Left kidney (tissue), 1 donor: ENCODE measurements around the gene SIAE. TPM values are rescaled to one million over a fixed set of nuclear protein-coding genes. Genes with fewer than 3 reads are reported as not detected.

Source experiments
- polyA plus RNA-seq: library from polyadenylated mRNA; unstranded; fragments of 120-200 nt; gene quantifications from one replicate; pipeline ENCODE4 v1.2.1, GENCODE V29; 2013; ENCODE audit not compliant: insufficient read length

SIAE gene
- polyA plus RNA-seq, 1 donor: 31.5 TPM

Other genes with a start within 250 kb of the SIAE start
- not detected for gene OR8B4, start 248.9 kb downstream of the SIAE start, polyA plus RNA-seq
- not detected for gene OR8B8, start 228.0 kb downstream of the SIAE start, polyA plus RNA-seq
- gene OR8B12, start 130.1 kb downstream of the SIAE start, polyA plus RNA-seq: not detected
- 0.05 TPM for gene OR8A1, start 103.7 kb downstream of the SIAE start, polyA plus RNA-seq
- not detected for gene PANX3, start 62.3 kb downstream of the SIAE start, polyA plus RNA-seq
- gene TBRG1, start 50.9 kb downstream of the SIAE start, polyA plus RNA-seq: 38.8 TPM
- gene SPA17, start 165 bp upstream of the SIAE start, polyA plus RNA-seq: 25.3 TPM
- 13.6 TPM for gene NRGN, start 66.2 kb upstream of the SIAE start, polyA plus RNA-seq
- 8.5 TPM for gene VSIG2, start 78.5 kb upstream of the SIAE start, polyA plus RNA-seq
- gene ESAM, start 88.6 kb upstream of the SIAE start, polyA plus RNA-seq: 55.2 TPM
- 49.5 TPM for gene MSANTD2, start 126.7 kb upstream of the SIAE start, polyA plus RNA-seq
- 27.8 TPM for gene ROBO3, start 191.7 kb upstream of the SIAE start, polyA plus RNA-seq
- 15.7 TPM for gene ROBO4, start 224.1 kb upstream of the SIAE start, polyA plus RNA-seq
- 1.7 TPM for gene HEPN1, start 245.5 kb upstream of the SIAE start, polyA plus RNA-seq